HG02973 (cell line): Measurements from ENCODE around the gene PIAS1.
"Not testable (repeated sequence)": the region's sequence is repeated elsewhere in the genome, so short reads cannot be mapped to it uniquely, and the experiment has no call there.

ENCODE experiments used
- ATAC-seq: cut with Tn5 transposase; IDR thresholded peaks from one replicate; pipeline ENCODE4 v1.9.1; 2021; ENCODE audit warnings: moderate library complexity; ENCODE audit not compliant: unreplicated experiment

PIAS1 gene

GRCh38 chr15:68053701-68054627 lies at the start of gene PIAS1:
TSS of gene PIAS1 (plus strand) at chr15:68054315. CDS start at chr15:68054327, 12 bp downstream.
- ATAC-seq: peak; percentile 76

GRCh38 chr15:68007642-68008041 lies 46.5 kb upstream of the PIAS1 start:
- not testable (repeated sequence) for ATAC-seq

GRCh38 chr15:68010361-68011153 lies 43.6 kb upstream of the PIAS1 start:
- ATAC-seq: no peak

- ATAC-seq: no peak
Observed at GRCh38 chr15:68012911-68013310, 41.2 kb upstream of the PIAS1 start.

GRCh38 chr15:68014219-68014618 lies 39.9 kb upstream of the PIAS1 start:
- no peak for ATAC-seq

- no peak for ATAC-seq
Observed at GRCh38 chr15:68015244-68015643, 38.9 kb upstream of the PIAS1 start.

- no peak for ATAC-seq
Observed at GRCh38 chr15:68017201-68017600, 36.9 kb upstream of the PIAS1 start.

GRCh38 chr15:68018797-68019444 lies 35.2 kb upstream of the PIAS1 start:
- ATAC-seq: no peak

- ATAC-seq: no peak
Observed at GRCh38 chr15:68019814-68020525, 34.1 kb upstream of the PIAS1 start.

GRCh38 chr15:68020685-68021084 lies 33.4 kb upstream of the PIAS1 start:
- ATAC-seq: no peak

- no peak for ATAC-seq
Observed at GRCh38 chr15:68022061-68022460, 32.1 kb upstream of the PIAS1 start.

GRCh38 chr15:68023307-68024101 lies 30.6 kb upstream of the PIAS1 start:
- no peak for ATAC-seq

- ATAC-seq: no peak
Observed at GRCh38 chr15:68025835-68026424, 28.2 kb upstream of the PIAS1 start.

- no peak for ATAC-seq
Observed at GRCh38 chr15:68027388-68027787, 26.7 kb upstream of the PIAS1 start.

- no peak for ATAC-seq
Observed at GRCh38 chr15:68028137-68028887, 25.8 kb upstream of the PIAS1 start.

GRCh38 chr15:68028888-68029207 lies 25.3 kb upstream of the PIAS1 start:
- no peak for ATAC-seq

- ATAC-seq: no peak
Observed at GRCh38 chr15:68029959-68030358, 24.2 kb upstream of the PIAS1 start.

- no peak for ATAC-seq
Observed at GRCh38 chr15:68031404-68031803, 22.7 kb upstream of the PIAS1 start.

- ATAC-seq: no peak
Observed at GRCh38 chr15:68032672-68033071, 21.4 kb upstream of the PIAS1 start.
